ENCODE results near the gene VSIR.

Gene VSIR

DNA sequence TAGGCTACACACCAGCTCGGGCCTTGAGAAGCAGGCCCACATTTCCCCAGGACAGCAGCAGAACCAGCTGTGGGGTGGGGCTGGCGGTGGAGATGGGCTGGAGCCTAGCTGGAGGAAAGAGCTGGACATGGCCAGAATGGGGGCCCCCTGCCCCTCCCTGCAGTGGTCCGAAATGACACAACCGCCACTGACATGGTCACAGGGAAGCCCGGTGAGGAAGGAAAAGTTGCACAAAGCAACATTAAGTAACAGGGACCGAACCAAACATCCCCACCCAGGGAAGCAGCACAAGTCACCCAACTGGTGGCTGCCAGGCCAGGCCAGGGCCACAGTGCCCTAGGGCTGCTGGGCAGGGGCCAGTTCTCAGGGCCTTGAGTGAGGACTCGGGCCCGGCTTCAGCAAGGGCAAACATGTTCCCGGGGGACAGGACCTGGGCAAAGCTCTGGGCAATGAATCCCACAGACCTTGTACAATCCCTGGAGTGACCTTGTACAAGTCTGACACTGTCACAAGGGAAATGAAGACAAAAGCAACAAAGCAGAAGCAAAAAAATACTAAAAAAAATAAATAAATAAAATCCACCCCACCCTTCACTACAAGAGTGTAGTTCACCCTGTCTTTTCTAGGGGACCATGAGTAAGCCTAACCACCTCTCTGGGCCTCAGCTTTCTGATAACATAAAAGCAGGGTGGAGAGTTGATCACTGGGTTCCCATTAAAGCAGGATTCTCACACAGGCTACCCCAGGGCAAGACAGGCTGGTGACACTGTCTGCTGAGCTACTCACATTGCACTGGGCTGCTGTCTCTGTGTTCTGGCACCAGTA lies 44.7 kb upstream of the VSIR start:
- H3K4me3 ChIP-seq (ENCODE audit: low read depth, low read length), result no peak overlapping the region
- no peak for TF ChIP-seq CTCF (conservative IDR thresholded peaks at IDR 0.05; ENCODE audit: low read depth, low read length)
- DNase-seq (ENCODE audit: low read depth), result no peak

- DNase-seq (ENCODE audit: low read depth), result no peak
- no peak overlapping the region for H3K4me3 ChIP-seq (ENCODE audit: low read depth, low read length)
- no peak for TF ChIP-seq CTCF (conservative IDR thresholded peaks at IDR 0.05; ENCODE audit: low read depth, low read length)
Observed at GRCh38 chr10:71816936-71817618, 43.8 kb upstream of the VSIR start.

- no peak overlapping the region for H3K4me3 ChIP-seq (ENCODE audit: low read depth, low read length)
- no peak for TF ChIP-seq CTCF (conservative IDR thresholded peaks at IDR 0.05; ENCODE audit: low read depth, low read length)
- DNase-seq (ENCODE audit: low read depth), result no peak
Observed at GRCh38 chr10:71816421-71816851, 43.1 kb upstream of the VSIR start.

DNA sequence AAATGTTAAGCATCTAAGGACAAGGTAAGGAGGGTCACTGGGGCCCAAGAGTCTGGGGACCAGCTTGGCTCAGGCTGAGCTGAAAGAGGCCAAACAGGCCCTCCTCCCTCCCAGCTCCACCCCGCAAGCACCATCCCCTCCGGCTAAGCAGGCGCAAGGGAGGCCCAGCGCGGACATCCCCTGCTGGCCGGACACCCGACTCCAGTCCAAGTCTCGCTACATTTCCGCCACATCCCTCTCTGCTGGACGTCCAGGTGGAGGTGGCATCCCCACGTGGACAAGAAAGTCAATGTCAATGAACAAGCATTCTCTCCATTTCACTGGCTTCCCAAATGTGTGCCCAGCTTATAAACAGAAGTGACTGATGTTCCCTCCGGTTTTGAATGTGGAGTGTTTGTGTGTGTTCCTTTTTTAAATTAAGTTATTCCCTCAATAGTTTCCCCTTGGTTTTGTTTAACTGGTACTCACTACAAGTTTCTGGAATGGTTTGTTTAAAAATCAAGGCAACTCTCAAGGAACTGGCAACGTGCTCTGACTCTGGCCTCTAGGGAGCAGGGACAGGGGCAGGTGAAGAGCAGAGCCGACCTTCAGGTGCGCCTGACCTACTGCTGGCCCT lies 42.3 kb upstream of the VSIR start:
- DNase-seq (ENCODE audit: low read depth), result no peak
- TF ChIP-seq CTCF (conservative IDR thresholded peaks at IDR 0.05; ENCODE audit: low read depth, low read length), result no peak
- H3K4me3 ChIP-seq (ENCODE audit: low read depth, low read length), result no peak overlapping the region

- DNase-seq (ENCODE audit: low read depth), result no peak
- TF ChIP-seq CTCF (conservative IDR thresholded peaks at IDR 0.05; ENCODE audit: low read depth, low read length), result peak; percentile 11
- no peak overlapping the region for H3K4me3 ChIP-seq (ENCODE audit: low read depth, low read length)
Observed at GRCh38 chr10:71814922-71815411, 41.6 kb upstream of the VSIR start.

DNA sequence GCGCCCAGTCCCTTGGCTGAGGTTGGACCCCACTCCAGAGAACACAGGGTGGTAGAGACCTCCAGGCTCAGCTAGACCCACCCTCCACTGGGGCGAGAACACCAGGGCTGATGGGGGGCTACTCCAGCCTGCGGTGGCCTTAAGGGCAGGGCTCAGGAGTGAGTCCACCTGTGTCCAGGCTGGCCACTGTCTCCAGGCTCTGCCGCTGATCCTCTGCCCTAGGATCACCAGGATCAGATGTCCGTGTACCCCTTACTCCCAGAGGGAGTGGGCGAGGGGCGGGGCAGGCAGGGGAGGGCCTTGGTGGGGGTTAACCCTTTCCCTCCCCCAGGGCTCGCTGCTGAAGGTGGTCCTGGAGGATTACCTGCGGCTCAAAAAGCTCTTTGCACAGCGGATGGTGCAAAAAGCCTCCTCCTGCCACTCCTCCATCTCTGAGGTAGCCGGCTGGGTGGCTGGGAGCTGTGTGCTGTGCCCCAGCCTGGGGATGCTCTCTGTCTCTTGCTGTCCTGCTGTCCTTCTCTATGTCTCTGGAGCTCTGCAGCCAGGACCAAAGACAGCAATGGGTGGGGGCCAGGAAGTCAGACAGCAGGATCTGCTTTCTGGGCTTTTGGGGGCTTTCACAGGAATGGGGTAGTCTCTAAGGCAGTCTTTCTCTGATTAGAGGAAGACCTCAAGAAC lies 39.7 kb upstream of the VSIR start:
- H3K4me3 ChIP-seq (ENCODE audit: low read depth, low read length), result no peak overlapping the region
- DNase-seq (ENCODE audit: low read depth), result no peak
- no peak for TF ChIP-seq CTCF (conservative IDR thresholded peaks at IDR 0.05; ENCODE audit: low read depth, low read length)

All from choroid plexus epithelial cell (primary cell).